NCI-H82 treated with DMSO at 0.1 percent for 48 hours (cell line): ENCODE measurements around the gene MBOAT2.

Experiments
- DNase-seq: peaks from one replicate; lab custom pipeline; 2025; ENCODE audit not compliant: unreplicated experiment; lab: John Stamatoyannopoulos, UW

The MBOAT2 gene

GRCh38 chr2:9018109-9018508 lies 14.6 kb upstream of the MBOAT2 start:
- no peak for DNase-seq

GRCh38 chr2:9017411-9017810 lies 13.9 kb upstream of the MBOAT2 start:
- DNase-seq: no peak

- DNase-seq: no peak
Measured at GRCh38 chr2:9015998-9016397, 12.5 kb upstream of the MBOAT2 start.

- DNase-seq: no peak
Measured at GRCh38 chr2:9013403-9013802, 9.9 kb upstream of the MBOAT2 start.

- no peak for DNase-seq
Measured at GRCh38 chr2:9010866-9011265, 7.4 kb upstream of the MBOAT2 start.

- no peak for DNase-seq
Measured at GRCh38 chr2:9008951-9009664, 5.6 kb upstream of the MBOAT2 start.

- DNase-seq: no peak
Measured at GRCh38 chr2:9006368-9006767, 2.9 kb upstream of the MBOAT2 start.

GRCh38 chr2:9004338-9005204 lies 1.1 kb upstream of the MBOAT2 start:
- DNase-seq: no peak

- DNase-seq: no peak
Measured at GRCh38 chr2:9003366-9003615, 193 bp downstream of the MBOAT2 start.

- DNase-seq: peak; percentile 25
Measured at GRCh38 chr2:9002637-9003365, 683 bp downstream of the MBOAT2 start.

GRCh38 chr2:9002313-9002636 lies 1.2 kb downstream of the MBOAT2 start:
- no peak for DNase-seq

- DNase-seq: no peak
Measured at GRCh38 chr2:9001778-9002177, 1.7 kb downstream of the MBOAT2 start.

GRCh38 chr2:9001229-9001628 lies 2.3 kb downstream of the MBOAT2 start:
- DNase-seq: no peak

GRCh38 chr2:9000442-9000841 lies 3.0 kb downstream of the MBOAT2 start:
- DNase-seq: no peak

- DNase-seq: no peak
Measured at GRCh38 chr2:8999797-9000196, 3.7 kb downstream of the MBOAT2 start.

GRCh38 chr2:8999102-8999446 lies 4.4 kb downstream of the MBOAT2 start:
- no peak for DNase-seq

GRCh38 chr2:8998418-8999101 lies 4.9 kb downstream of the MBOAT2 start:
- no peak for DNase-seq

- no peak for DNase-seq
Measured at GRCh38 chr2:8997631-8998030, 5.9 kb downstream of the MBOAT2 start.

- DNase-seq: no peak
Measured at GRCh38 chr2:8997108-8997507, 6.4 kb downstream of the MBOAT2 start.

GRCh38 chr2:8996006-8996405 lies 7.5 kb downstream of the MBOAT2 start:
- no peak for DNase-seq

- no peak for DNase-seq
Measured at GRCh38 chr2:8994386-8994785, 9.1 kb downstream of the MBOAT2 start.

- no peak for DNase-seq
Measured at GRCh38 chr2:8993902-8994278, 9.6 kb downstream of the MBOAT2 start.
